GM21515 (cell line): ENCODE results near the gene SOD1.

Source experiments
- ATAC-seq: cut with Tn5 transposase; IDR thresholded peaks from one replicate; pipeline ENCODE4 v1.9.1; 2021; ENCODE audit not compliant: unreplicated experiment

Gene SOD1

DNA sequence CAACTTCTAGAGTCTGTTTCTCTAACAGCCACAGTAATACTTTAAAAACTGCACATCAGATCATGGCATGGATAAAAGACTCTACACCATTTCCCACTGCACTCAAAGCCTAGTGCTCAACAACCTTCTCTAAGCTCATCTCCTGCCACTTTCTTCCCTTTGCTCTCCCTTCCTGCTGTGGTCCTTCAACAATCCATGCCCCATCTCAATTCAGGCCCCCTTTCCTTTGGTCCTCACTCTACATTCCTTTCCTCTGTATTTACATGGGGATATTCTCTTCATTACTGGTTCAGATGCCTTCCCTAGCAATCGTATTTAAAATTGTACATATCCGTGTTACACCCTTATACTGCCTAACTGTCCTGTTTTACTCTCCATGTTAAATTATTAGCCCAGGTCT lies 19.0 kb downstream of the SOD1 start:
- no peak for ATAC-seq

- ATAC-seq = no peak
These were observed 23.1 kb downstream of the SOD1 start for GRCh38 chr21:31682620-31683019.

GRCh38 chr21:31683029-31683428 lies 23.5 kb downstream of the SOD1 start:
- no peak for ATAC-seq

DNA sequence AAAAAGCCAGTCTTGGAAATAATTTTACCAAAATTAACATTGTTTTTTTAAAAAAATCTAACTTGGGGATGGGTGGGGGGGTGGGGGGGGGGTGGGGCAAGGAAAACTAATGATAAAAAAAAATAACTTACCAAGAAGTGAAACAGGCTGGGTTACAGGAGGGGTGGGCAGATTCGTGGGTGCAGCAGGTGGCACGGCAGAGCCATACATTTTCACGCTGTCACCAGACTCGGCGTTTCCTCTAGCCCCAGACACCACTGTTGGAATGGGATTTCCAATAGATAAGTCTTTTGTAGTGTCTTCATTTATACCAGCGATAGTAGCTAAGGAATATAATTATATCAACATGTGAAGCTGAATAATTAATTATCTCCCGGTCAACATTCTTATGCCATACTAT lies 25.4 kb downstream of the SOD1 start:
- no peak for ATAC-seq

- no peak for ATAC-seq
These were observed 26.9 kb downstream of the SOD1 start for GRCh38 chr21:31686272-31686915.

- ATAC-seq = no peak
These were observed 27.6 kb downstream of the SOD1 start for GRCh38 chr21:31687108-31687507.

- no peak for ATAC-seq
These were observed 29.3 kb downstream of the SOD1 start for GRCh38 chr21:31688603-31689368.

DNA sequence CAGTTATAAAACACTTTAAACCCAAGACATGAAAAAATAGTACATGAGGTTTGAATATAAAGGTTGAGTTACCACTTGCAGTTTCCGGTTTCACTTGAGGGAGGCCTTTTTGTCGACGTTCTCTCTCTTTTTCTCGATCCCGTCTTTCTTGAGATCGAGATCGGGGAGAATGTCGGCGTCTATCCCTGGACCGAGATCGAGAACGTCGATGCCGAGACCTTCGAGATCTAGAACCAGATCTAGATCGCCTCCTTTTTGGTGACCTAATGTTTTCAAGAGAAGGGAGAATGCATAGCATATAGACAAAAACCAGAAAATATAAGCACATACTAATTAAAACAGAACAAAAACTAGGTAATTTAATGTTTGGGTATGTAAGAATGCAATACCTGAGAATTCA lies 33.7 kb downstream of the SOD1 start:
- no peak for ATAC-seq

DNA sequence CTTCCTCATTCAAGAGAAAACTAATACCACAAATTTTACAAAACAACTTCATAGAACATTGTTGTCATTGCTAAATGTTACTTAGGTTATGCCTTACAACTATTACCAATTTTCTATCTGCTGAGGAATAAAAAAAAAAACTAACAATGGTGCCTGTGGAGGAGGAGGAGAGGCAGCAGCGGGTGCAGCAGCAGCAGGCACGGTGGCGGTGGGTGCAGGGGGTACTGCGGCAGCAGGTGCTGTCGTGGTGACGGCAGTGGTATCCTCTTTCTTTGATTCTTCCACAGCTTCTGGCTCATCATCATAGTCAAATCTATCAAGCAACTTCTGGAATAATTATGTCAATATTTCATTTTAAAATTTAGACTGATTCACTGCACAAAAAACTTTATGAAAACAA lies 36.9 kb downstream of the SOD1 start:
- no peak for ATAC-seq

GRCh38 chr21:31698461-31698860 lies 39.0 kb downstream of the SOD1 start:
- ATAC-seq = no peak

DNA sequence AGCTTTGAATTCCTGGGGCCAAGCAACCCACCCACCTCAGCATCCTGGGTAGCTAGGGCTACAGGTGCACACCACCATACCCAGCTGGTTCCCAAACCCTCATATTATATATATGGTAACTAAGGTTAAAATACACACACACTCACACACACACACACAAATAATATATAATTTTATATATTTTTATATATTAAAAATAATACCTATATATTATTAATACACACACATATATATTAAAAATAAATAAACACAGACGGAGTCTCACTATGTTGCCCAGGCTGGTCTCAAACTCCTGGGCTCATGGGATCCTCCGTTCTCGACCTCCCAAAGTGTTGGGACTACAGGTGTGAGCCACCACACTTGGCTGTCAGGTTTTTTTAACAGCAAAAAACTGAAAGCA lies 40.5 kb downstream of the SOD1 start:
- ATAC-seq = no peak

- ATAC-seq = no peak
These were observed 47.1 kb downstream of the SOD1 start for GRCh38 chr21:31706562-31706961.

GRCh38 chr21:31707499-31707898 lies 48.0 kb downstream of the SOD1 start:
- ATAC-seq = no peak

GRCh38 chr21:31708541-31708940 lies 49.0 kb downstream of the SOD1 start:
- no peak for ATAC-seq

GRCh38 chr21:31710586-31710985 lies 51.1 kb downstream of the SOD1 start:
- ATAC-seq = no peak

- ATAC-seq = no peak
These were observed 51.8 kb downstream of the SOD1 start for GRCh38 chr21:31711326-31711725.

DNA sequence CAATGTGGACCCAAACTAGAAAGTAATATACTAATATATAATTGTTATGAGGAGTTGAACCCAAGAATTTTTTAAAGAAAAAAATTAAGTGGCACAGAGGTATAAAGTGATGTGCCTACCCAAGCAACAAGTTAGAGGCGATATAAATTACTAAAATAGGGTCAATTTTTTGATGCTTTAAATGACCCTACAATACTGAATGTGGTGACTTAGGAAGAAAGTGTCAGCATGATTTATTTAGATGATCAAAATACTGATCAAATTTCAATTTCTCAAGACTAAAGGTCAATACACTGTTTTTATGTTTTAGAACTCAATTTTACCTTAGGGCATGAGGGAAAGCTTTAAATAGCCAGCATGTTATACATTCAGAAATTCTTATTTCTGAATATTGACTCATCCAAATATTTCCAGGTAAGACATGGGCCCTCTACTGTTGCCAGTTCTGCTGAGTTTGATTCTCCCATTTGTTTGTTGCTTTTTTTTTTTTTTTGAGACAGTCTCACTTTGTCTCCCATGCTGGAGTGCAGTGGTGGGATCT lies 52.3 kb downstream of the SOD1 start:
- no peak for ATAC-seq

- ATAC-seq = no peak
These were observed 53.6 kb downstream of the SOD1 start for GRCh38 chr21:31713115-31713514.

DNA sequence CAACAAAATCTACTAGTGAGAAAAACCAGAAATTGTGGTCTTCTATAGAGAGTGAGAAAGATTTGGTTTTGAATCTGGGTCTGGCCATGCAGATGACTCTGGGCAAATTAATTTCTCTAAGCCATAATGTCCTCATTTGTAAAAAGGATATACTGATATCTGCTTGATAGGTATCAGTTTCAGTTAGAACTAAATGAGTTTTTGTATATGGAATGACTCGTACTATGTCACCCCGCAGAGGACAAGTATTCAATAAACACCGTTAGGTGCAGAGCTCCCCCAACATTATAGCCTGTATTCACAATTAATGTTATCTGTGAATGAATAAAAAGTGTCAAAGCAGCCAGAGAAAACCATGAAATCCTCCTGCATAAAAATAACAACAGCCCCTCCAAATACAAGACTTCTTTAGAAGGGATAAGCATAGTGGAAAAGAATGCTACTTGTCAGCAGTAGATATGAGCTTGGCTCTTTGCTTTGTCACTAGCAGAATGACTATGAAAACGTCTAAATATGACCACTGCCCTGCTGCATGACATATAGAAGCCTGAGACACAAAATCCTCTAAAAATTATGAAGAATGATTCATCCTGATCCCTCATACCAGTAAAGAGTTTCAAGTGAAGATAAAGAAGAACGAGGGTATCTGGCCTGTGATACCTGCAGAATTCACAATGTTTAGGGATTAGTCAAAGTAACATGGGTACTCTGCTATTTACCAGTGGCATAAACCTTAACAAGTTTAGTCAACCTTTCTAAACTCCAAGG lies 54.7 kb downstream of the SOD1 start:
- ATAC-seq = no peak

- no peak for ATAC-seq
These were observed 55.4 kb downstream of the SOD1 start for GRCh38 chr21:31714741-31715365.

GRCh38 chr21:31716106-31716505 lies 56.6 kb downstream of the SOD1 start:
- no peak for ATAC-seq
